ENCODE measurements around the gene SSTR3.
"Not testable (repeated sequence)": the region's sequence is repeated elsewhere in the genome, so short reads cannot be mapped to it uniquely, and the experiment has no call there.

Gene SSTR3

DNA sequence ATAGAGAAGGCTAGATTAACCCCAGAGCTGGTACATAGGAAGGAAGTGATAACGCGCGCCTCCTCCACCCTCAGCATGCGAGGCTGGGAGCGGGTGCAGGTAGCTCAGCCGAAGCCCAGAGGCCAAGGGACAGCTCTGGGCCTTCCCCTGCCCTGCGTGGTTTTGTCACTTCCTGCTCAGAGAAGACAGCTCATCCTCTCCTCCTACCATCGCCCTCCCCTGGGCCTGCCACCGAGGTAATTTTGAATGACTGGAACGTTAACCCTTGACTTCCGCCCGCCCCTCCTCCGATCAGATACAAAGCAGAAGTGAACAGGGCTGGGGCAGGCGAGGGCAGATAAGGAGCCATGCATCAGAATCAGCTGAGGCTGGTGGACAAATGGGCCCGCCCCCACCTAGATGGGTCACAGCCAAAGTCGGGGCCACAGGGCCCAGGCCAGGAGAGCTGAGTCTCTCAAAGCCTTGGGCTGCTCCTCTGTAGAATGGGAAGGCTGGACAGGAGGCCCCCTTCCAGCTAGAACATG lies 30.2 kb upstream of the SSTR3 start:
- DNase-seq (ENCODE audit: low read depth in 3 of 3), result peak; percentile 81 to 89 (median 88)

DNA sequence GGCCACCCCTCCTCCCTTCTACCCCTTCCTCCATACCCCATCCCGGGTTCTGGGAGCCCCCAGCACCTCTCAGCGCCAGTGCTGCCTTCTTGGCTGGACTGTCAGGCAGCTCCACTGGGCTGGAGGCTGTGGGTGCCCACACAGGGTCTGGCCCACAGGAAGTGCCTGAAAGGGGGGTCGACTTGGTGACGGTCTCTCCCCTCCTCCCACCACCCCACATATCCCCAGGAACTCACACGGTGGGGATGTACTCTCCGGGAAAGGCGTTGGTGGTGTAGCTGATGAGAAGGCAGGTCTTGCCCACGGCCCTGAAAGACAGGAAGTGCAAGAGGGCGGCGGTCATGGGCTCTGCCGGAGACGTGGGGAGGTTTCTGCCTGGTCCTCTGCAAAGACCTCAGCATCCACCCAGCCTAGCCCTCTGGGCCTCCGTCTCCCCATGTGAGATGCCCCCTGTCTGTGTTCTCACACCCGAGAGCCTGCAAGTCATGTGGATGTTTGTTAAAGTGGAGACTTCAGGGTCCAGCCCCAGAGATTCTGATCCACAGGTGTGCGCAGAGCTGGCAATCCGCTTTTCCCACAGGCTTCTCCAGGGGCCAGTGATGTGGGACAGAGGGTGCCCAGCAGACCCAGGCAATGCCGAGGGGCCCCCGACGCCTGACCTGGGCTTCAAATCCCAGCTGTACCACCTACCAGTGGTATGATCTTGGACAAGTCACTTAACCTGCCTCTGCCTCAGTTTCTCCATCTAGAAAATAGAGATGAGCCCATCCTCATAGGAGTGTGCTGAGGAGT lies 29.3 kb upstream of the SSTR3 start:
- DNase-seq (ENCODE audit: low read depth in 3 of 3), result no peak

DNA sequence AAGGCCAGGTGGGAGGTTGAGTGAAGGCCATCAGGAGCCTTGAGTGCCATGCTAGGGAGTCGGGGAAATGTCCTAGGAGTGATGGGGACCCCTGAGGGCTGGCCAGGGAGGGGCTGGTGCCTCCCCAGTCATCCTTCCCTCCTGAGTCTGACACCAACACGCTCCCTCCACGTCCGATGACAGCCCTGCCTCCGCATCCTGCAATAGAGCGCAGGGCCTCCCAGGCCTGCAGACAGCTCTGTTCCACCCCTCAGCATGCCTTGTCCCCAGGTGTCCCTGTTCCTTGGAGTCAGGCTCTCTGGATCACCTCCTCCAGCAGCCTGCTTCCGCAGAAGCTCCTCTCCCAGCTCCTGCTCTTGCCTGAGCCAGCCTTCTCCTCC lies 28.7 kb upstream of the SSTR3 start:
- no peak for DNase-seq (ENCODE audit: low read depth in 3 of 3)

DNA sequence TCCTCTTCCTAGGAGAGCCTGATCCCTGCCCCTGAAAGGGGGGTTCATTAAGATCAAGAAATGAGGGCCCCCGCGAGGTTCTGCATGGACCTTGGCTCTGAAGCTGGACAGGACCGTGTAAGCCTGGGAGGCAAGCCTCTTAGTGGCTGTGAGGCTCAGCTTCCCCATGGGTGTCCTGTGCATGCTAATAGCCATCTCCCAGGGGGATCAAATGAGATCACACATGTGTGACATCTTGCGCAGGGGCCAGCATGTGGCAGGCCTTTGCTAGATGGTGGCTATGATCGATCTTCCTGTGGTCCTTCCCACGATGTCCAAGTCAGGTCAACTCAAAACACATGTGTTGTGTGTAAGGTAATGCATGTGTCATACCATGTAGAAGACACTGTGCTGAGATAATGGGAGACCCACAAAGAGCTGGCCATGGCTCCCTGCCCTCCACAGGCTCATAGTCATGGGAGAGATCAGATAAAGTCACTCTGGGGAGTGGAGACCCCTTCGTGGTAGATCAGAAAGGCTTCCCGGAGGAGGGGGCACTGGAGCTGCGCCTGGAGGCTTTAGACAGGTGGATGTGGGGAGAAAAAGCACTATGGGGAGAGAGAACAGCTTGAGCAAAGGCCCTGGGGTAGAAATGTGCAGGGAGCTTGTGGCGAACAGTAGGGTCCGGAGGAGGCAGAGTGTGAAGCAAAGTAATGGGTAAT lies 28.1 kb upstream of the SSTR3 start:
- DNase-seq (ENCODE audit: low read depth in 3 of 3), result no peak

DNA sequence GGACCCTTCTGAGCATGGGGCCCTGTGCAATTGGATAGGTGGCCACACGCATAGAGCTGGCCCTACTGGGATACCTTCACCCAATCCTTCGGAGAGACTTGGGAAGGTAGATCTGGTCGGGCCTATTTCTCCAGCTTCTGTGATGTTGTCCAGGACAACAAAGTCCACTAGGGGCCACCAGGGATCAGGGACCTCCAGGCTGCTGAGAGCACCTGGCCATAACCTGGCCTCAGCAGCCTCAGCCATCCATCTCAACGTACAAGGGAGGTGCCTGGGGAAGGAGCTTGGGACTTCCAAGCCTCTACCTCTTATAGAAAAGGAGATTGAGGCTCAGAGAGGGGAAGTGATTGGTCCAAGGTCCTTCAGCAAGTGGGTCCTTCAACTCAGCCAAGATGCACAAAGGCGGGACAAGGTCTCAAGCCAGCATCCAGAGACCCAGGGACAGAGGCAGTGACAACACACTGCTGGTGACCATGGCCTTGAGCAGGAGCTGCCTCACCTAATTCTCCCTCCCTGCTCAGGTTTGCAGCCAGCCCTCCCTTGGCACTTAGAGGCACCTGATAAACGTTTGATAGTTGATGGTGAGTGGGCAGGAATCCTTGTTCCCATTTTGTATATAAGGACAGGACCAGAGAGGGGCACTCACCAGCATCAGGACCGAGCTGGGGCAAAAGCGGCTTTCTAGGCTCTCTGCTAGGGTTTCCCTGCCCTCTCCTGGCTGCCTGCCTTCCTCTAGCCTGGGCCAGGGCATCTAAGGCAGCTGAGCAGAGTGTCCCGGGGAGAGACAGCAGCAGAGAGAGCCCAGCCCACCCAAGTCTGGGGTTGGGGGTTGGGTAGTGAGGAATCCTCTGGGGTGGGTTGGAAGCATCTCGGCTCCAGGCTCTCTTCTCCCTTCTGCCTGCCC lies 27.3 kb upstream of the SSTR3 start:
- no peak for DNase-seq (ENCODE audit: low read depth in 3 of 3)

DNA sequence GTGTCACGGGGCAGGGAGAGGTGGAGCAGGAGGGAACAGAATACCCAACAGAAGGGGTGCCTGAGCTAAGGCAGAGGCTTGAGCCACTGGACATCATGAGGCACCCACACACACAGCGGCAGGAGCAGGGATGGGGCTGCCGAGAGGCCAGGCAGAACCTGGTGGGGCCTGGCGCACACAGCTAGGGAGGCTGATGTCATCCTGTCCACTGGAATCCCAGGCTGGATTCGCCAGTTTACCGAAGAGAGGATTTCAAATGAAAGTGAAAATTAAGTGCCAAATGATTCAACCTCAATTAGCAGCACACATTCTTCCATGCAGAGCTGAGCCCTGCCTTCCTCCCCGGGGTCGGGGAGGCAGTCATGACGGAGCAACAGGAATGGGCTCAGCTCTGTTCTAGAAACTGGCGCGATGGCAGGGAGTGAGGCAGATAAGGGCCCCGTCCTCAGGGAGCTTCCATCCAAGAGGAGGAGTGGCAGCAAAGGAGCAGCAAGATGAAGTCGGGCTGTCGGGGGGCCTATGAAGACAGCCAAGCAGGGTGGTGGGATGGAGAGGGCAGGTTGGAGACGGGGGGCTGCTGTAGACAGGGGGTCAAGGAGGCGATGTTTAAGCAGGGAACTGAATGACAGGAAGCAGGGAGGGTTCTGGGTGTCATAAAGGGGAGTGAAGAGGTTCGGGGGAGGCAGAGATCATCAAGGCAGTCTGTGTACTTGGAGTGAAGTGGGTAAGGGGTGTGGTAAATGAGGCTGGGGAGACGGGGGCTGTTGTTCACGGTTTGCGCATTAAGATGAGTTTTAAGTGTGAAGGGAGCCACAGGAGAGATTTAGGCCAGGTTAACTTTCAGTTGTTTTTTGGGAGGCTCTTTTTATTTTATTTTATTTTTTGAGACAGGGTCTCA lies 25.3 kb upstream of the SSTR3 start:
- DNase-seq (ENCODE audit: low read depth in 3 of 3), result no peak

DNA sequence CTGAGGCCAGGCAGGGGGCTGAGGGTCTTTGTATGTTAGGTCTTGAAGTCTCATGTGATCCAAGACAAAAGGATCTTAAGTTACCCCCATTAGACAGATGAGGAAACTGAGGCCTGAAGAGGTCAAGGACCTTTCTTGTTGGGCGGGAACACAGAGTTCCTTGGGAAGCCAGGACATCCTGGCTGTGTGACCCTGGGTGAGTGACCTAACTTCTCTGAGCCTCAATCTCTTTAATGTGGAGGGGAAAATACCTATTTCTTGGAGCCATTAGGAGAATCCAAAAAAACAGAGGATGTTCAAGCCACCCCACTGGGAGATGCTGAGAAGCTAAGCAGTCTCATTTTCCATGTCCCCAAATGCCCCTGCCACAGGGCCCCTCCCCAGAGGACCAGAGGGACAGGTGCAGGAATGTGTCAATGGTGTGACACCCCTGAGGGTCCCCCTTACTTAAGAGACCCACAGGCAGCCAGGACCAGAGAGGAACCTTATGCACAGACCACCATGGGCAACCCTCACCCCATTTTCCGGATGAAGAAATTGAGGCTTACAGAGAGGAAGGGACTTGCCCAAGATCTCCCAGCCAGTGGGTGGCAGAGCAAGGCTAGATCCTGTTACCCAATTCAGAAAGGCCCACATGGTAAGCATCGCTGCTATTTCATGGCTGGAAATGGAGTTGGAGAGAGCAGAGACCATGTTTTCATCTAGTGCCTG lies 23.8 kb upstream of the SSTR3 start:
- no peak for DNase-seq (ENCODE audit: low read depth in 3 of 3)

DNA sequence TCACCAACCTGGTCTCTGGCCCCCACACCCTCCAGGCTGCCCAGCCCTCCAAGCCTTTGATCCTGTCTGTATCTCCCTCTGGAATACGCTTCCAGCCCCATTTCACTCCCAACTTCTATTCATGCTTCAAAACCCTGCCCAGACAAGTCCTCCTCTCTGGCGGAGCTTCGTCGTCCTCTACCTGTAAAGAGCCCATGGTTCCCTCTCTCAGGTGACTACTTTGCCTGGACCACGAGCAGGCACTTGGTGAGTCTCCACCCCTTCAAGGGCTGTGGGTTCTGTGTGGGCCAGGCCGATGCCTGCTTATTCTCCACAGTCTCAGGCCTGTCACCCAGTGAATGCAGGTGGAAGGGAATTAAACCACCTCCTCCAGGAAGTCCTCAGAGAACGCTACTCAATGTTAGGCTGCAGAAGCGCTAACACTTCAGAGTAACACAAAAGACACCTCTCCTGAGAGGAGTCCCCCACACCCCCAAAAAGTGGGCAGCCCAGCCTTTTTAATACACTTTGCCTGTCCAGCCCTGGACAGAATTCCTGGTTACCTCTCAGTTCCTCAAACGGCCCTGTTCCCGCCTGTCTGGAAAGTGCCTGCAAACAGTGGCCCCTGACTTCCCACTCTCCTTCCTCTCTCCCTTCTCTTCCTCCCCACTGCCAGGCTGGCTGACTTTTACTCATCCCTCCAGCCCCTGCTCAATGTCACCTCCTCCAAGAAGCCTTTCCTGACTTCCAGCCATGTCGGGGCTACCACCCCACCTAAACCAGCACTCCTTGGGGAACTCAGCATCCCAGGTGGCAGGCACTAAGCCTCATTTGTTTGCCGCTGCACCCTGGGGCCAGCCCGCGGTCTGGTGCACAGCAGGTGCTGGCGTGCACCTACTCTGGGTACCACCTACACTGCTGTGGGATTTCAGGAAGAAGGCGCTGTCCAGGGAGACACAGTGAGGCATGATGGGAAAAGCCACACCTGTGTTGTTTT lies 22.7 kb upstream of the SSTR3 start:
- DNase-seq (ENCODE audit: low read depth in 3 of 3), result no peak

DNA sequence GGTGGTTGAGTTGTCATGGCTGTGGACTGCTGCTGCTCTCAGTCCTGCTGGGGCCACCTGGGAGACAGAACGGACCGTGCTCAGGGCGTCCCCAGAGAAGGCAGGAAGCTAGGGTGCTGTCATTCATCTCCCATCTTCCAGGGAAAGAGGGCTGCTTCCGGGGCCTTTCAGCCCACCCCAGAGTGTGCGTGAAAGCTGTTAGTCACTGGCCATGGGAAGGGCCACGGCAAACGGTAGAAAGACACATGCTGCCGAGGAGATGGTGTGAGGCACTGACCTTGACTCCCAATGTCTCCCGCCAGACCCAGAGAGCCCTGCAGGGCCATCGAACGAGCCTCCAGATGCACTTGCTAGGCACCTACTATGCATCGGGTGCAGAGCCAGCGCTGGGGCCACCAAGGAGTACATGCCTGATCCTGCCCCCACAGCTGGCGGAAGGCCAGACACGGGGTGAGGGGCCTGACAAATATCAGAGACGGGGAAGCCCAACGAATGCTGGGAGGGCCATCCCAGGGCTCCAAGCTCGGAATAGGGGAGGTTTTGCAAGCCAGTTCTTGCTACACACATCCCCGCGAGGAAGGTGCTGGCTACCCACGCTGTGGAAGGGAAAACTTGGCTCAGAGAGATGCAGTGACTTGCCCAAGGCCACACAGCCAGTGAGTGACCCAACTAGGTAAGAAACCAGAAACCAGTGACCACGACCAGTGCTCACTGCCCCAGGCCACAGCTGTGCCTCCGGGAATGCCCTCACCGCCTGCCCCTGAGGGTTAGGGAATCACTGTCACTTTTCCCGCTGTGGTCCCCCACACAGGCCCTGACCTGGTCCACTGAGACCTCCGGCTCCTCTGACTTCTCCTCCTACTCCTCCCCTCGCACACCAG lies 21.7 kb upstream of the SSTR3 start:
- no peak for DNase-seq (ENCODE audit: low read depth in 3 of 3)

DNA sequence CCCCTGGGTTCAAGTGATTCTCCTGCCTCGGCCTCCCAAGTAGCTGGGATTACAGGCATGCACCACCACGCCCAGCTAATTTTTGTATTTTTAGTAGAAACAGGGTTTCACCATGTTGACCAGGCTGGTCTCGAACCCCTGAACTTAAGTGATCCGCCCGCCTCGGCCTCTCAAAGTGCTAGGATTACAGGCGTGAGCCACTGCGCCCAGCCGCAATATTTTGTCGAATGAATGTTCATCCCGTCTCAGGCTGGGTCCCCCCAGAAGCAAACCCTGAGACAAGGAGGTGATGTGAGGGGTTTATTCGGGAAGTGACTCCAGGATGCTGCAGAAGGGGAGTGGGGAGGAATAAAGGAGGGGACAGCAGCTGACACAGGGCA lies 21.1 kb upstream of the SSTR3 start:
- DNase-seq (ENCODE audit: low read depth in 3 of 3), result not testable (repeated sequence)

DNA sequence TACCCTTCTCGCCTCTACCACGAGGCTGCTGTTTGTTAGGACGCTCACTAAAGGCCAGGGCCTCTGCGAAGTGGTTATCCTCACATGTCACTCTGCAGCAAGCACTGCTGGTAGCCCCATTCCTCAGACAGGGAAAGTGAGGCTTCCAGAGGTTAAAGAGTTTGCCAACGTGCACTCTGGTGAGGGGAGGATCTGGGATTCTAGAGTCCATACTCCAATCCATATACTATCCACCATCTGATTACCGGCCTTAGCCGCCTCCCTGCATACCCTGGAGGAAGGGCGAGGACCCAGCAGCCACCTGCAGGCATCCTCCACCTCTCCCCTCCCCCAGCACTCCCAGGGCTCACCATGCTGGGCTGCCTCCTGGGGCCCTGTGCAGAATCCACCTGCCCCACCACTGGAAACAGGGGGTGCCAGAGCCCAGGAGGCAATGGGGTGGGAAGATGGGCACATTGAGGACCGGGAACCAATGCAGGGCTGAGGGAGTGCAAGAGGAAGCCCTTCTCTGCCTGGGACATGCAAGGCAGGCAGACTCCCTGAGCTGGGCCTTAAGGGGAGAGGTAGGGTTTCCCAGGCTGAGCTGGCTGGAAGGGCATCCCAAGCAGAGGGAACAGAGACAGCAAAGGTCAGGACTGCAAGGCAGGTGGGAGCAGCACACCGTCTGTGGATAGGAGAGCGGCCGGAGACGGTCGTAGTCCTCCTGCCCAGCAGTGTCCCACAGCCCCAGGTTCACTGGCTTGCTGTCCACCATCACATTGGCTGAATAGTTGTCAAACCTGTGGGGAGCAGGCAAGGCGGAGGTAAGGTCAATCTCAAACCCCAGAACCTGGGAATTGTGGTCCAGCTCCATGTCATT lies 20.1 kb upstream of the SSTR3 start:
- no peak for DNase-seq (ENCODE audit: low read depth in 3 of 3)

DNA sequence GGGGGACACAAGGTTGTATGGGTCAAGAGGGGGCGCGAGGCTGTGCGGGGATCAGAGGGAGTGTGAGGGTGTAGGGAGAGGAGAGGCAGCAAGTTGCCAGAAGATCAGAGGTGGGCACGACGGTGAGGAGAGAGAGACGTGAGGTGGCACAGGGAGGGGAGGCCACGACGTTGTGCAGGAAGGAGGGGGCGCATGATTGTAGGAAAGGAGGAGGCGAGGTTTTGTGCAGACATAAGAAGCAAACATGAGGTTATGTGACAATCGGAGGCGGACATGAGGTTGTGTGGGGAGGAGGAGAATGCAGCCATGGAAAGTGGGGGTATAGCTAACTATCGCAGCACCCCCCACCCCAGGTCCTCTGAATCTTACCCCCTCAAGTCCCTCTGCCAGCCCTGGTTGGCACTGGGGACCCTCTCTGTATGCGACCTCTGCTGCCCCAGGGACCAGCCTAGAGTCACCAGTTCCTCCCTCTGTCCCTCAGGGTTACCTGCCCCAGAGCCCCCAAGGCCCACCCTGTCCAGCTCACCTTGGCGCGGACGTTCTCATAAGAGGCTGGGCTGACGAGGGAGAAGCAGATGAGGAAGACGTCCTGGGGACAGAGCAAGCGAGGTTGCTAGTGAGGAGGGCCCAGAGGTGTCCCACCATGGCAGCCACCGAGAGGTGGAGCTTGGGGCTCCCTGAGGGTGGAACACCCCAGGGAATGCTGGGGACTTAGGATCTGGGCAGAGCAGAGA lies 19.3 kb upstream of the SSTR3 start:
- DNase-seq (ENCODE audit: low read depth in 3 of 3), result no peak

DNA sequence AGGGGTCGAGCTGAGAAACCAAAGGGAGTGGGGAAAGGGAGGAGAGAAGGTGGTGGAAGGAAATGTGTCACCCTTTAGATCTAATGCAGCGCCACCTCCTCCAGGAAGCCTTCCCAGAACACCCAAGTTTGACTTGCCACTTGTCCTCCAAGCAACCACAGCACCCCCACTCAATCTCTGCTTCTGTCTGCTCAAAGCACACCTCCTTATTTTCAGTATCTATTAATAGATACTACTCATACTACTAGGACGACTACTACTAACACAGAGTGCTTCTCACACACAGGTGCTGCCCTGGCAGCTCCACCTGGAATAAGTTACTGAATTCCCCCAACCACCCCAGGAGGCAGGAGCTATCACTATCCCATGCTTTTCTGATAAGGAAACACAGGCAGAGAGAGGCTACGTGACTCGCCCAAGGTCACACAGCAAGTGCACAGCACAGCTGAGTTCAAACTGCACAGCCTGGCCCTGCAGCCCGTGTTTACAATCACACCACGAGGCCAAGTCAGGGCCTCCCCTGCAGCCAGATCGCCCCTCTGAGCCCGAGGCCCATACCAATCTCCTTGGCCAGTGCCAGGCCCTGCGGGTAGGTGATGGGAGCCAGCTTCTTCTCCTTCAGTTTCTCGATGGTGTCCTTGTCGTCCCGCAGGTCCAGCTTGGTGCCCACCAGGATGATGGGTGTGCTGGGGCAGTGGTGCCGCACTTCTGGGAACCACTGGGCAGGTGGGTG lies 18.6 kb upstream of the SSTR3 start:
- peak; percentile 67 to 87 (median 86) for DNase-seq (ENCODE audit: low read depth in 3 of 3)

DNA sequence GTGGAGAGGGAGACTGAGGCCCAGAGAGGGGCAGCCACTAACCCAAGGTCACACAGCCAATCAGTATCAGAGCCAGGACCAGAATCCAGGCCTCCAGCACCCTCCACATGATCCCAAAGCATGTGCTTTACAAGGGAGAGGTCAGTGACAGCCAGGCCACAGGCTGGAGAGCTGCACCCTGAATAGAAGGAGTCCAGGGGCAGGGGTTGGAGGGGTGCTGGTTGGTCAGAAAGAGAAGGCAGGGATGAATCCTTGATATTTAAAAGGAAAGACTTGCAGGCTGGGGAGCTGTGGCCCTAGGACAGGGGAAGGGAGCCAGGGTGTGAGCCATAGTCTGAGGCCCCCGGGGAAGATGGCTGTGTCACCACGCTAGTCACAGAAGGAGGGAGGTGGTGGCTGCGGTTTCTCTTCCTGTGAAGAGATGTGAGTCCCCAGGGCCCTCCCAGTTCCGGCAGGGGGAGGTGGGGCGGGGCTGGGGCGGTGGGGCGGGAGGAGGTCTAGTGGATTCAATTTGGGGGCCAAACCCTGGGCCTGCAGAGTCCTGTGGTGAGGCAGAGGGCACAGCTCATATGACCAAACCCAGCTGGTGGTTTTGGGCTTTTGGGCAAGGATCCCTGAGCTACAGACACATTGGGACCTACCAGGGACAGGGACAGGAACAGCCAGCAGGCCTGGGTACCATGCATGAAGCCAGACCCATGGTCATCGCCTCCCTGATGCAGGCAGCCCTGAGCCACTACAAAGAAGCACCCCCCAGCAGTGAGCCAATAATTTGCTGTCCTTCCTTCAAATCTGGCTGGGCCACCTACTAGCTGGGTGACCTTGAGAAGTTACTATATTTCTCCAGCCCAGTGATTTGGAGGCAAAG lies 17.8 kb upstream of the SSTR3 start:
- peak; percentile 81 to 90 (median 90) for DNase-seq (ENCODE audit: low read depth in 3 of 3)
